GM12875 (cell line): Measurements from ENCODE around the gene CRYAA.

ENCODE experiments used
- H3K4me3 ChIP-seq: one replicate; pipeline ENCODE4 v1.5.1; 2011; ENCODE audit warnings: low read depth, low read length, control low read depth
- CTCF ChIP-seq: IDR thresholded peaks from 2 replicates; pipeline ENCODE4 v1.5.1; 2011; ENCODE audit warnings: low read depth, mild to moderate bottlenecking, control low read depth, inconsistent platforms, low read length, moderate library complexity, borderline replicate concordance; ENCODE audit not compliant: insufficient read depth

Gene CRYAA

GRCh38 chr21:43210454-43211071 lies 41.8 kb downstream of the CRYAA start:
- H3K4me3 ChIP-seq = no peak overlapping the region
- no peak for TF ChIP-seq CTCF

GRCh38 chr21:43211072-43211759 lies 42.4 kb downstream of the CRYAA start:
- TF ChIP-seq CTCF = no peak
- H3K4me3 ChIP-seq = no peak overlapping the region

- no peak overlapping the region for H3K4me3 ChIP-seq
- TF ChIP-seq CTCF = no peak
Observed at GRCh38 chr21:43211760-43212115, 42.9 kb downstream of the CRYAA start.
